IMR-90 (cell line): ENCODE measurements around the gene TMEM63C.

ENCODE experiments used
- CEBPB ChIP-seq: IDR thresholded peaks from 2 replicates; pipeline ENCODE4 v1.6.1; 2012; ENCODE audit warnings: low read depth, low read length, improper control_type of control experiment
- MXI1 ChIP-seq: IDR thresholded peaks from 2 replicates; pipeline ENCODE4 v1.6.1; 2012; ENCODE audit warnings: low read depth, mild to moderate bottlenecking, low read length, moderate library complexity, borderline replicate concordance
- RFX5 ChIP-seq: IDR thresholded peaks from 2 replicates; pipeline ENCODE4 v1.8.0; 2012; ENCODE audit warnings: low read depth, mild to moderate bottlenecking, low read length, moderate library complexity
- SMC3 ChIP-seq: fragments of 150-350 bp; IDR thresholded peaks from 2 replicates; pipeline ENCODE4 v1.6.1; 2016; ENCODE audit warnings: low read depth, mild to moderate bottlenecking, antibody characterized with exemption, low read length, moderate library complexity
- TF ChIP-seq, protein P1 (sequence below): fragments of 150-350 bp; IDR thresholded peaks from 2 replicates; pipeline ENCODE4 v1.6.1; 2016; ENCODE audit warnings: low read depth, mild to moderate bottlenecking, low read length, moderate library complexity, borderline replicate concordance
- TF ChIP-seq, protein P2 (sequence below): conservative IDR thresholded peaks from 2 replicates; pipeline ENCODE4 v1.5.1; 2012; ENCODE audit warnings: mild to moderate bottlenecking, low read depth, low read length, improper control_type of control experiment

DNA sequence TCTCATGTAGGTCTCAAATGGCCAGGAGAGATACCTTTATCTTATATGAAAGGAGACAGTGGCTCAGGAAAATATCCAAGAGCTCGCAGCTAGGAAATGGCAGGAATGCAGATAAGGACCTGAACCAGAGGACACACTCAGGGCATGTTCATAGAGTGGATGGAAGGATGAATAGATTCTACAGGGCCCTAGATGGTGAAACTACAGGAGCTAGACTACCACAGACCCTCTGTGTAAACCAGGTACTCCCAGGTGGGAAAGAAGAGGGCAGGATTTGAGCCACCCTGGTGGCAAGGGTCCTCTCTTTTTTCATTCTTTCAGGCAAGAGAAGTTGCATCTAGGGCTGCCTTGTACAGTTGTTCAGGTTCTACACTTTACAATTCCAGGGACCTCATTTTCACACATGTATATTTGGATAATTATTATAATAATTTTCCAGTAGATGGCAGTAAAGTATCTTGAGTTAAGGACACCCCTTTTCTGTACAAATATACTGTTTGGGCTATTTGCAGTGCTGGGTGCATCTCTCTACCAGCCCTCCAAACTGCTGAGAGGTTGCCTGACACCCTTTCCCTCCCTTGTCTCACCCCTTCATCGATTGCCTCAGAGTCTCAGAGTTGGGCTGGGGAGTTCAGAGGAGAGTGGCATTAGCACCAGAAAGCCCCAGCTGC is 29.5 kb upstream of the TMEM63C start:
- TF ChIP-seq RFX5 (no peak), SMC3 (peak; percentile 37; the same call in 1 of the 2 replicates), MXI1 (no peak), CEBPB (no peak)
- TF ChIP-seq, protein P1, sequence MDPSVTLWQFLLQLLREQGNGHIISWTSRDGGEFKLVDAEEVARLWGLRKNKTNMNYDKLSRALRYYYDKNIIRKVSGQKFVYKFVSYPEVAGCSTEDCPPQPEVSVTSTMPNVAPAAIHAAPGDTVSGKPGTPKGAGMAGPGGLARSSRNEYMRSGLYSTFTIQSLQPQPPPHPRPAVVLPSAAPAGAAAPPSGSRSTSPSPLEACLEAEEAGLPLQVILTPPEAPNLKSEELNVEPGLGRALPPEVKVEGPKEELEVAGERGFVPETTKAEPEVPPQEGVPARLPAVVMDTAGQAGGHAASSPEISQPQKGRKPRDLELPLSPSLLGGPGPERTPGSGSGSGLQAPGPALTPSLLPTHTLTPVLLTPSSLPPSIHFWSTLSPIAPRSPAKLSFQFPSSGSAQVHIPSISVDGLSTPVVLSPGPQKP: no peak
- TF ChIP-seq, protein P2, sequence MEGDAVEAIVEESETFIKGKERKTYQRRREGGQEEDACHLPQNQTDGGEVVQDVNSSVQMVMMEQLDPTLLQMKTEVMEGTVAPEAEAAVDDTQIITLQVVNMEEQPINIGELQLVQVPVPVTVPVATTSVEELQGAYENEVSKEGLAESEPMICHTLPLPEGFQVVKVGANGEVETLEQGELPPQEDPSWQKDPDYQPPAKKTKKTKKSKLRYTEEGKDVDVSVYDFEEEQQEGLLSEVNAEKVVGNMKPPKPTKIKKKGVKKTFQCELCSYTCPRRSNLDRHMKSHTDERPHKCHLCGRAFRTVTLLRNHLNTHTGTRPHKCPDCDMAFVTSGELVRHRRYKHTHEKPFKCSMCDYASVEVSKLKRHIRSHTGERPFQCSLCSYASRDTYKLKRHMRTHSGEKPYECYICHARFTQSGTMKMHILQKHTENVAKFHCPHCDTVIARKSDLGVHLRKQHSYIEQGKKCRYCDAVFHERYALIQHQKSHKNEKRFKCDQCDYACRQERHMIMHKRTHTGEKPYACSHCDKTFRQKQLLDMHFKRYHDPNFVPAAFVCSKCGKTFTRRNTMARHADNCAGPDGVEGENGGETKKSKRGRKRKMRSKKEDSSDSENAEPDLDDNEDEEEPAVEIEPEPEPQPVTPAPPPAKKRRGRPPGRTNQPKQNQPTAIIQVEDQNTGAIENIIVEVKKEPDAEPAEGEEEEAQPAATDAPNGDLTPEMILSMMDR: peak; percentile 39
